ENCODE measurements around the gene AKAP10. TPM values are rescaled to one million over a fixed set of nuclear protein-coding genes. Genes with fewer than 3 reads are reported as not detected.

AKAP10 gene
- total RNA-seq, 1 experiment from 2014 or later, result 36.8 TPM

DNA sequence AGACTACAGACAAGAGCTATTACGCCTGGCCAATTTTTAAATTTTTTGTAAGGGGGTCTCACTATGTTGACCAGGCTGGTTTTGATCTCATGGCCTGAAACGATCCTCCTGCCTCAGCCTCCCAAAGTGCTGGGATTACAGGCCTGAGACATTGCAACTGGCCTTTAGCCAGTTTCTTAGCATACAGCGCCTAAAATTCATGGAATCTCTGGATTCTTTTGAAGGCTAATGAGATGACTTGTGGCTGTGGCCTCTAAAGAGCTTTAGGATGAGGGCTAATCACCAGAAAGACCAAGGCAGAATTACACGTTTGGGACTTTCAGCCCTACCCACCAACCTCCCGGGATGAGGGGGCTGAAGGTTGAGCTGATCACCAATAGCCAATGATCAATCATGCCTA, 34.6 kb downstream of the AKAP10 start:
- Histone ChIP-seq H3K9me3 (ENCODE audit: low read depth, low read length, poor library complexity, severe bottlenecking) (no peaks in the 10 kb centered on the region), H3K4me3 (ENCODE audit: low read depth, low read length, poor library complexity, severe bottlenecking) (no peak overlapping the region), H3K27me3 (replicated peaks; ENCODE audit: insufficient read depth, low read depth, low read length, poor library complexity) (no peaks in the 10 kb centered on the region), H3K27ac (ENCODE audit: low read depth, low read length, poor library complexity, severe bottlenecking) (peak overlapping the region; percentile 3), H3K36me3 (ENCODE audit: insufficient read depth, low read length, poor library complexity, severe bottlenecking) (peaks cover 44% of the 10 kb centered on the region), H3K4me1 (ENCODE audit: insufficient read depth, low read length, poor library complexity, severe bottlenecking) (peaks cover 18% of the 10 kb centered on the region)
- BruUV-seq (replicated peaks), result no TSS peak
- POLR2A ChIA-PET (ENCODE audit: low non-redundant PET), result no interaction called here
- no peak for DNase-seq (ENCODE audit: low spot score)
- CTCF ChIA-PET, result no interaction called here
- intact Hi-C loops (cut with micrococcal nuclease; ENCODE audit: unreplicated experiment), result no loop called here
- no peak for TF ChIP-seq EZH2 (IDR thresholded peaks at IDR 0.05; ENCODE audit: borderline replicate concordance, low read depth, low read length, poor library complexity, severe bottlenecking)
- TF ChIP-seq, protein P1, sequence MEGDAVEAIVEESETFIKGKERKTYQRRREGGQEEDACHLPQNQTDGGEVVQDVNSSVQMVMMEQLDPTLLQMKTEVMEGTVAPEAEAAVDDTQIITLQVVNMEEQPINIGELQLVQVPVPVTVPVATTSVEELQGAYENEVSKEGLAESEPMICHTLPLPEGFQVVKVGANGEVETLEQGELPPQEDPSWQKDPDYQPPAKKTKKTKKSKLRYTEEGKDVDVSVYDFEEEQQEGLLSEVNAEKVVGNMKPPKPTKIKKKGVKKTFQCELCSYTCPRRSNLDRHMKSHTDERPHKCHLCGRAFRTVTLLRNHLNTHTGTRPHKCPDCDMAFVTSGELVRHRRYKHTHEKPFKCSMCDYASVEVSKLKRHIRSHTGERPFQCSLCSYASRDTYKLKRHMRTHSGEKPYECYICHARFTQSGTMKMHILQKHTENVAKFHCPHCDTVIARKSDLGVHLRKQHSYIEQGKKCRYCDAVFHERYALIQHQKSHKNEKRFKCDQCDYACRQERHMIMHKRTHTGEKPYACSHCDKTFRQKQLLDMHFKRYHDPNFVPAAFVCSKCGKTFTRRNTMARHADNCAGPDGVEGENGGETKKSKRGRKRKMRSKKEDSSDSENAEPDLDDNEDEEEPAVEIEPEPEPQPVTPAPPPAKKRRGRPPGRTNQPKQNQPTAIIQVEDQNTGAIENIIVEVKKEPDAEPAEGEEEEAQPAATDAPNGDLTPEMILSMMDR (conservative IDR thresholded peaks at IDR 0.05; ENCODE audit: low read depth, low read length), result no peak

DNA sequence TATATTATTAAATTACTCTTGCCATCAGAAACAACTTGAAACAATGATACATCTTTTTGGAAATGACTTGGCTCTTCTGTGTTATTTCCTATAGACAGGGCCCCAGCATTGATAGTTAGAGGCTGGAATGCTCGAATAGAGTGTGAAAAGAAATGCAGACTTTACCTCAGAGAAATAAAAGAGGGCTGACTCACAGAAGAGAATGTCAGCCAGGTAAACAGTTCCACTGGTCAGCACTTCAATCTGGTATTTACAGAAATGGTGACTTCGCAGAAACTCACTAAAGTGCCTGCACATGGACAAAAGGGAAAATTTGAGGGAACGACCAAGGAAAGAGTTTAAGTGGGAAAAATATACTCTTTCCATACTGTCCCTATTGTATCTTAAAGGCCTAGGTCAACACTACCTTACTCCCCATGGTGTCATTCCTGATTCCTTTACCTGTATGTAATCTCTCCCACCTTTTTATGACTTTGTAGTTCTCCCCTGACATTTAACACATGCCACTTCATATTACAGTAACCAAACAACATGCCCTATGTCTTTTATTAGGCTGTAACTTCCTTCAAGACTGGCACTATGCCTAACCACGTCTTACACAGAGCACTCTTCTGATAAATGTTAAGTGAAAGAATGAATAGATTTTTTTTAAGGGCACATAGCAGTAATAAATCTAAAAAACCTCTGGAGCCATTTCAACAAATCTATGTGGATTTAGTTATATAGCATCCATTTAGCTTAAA, 36.7 kb downstream of the AKAP10 start:
- H3K27me3 ChIP-seq (replicated peaks; ENCODE audit: insufficient read depth, low read depth, low read length, poor library complexity), result no peaks in the 10 kb centered on the region
- POLR2A ChIA-PET (ENCODE audit: low non-redundant PET), result no interaction called here
- intact Hi-C loops (cut with micrococcal nuclease; ENCODE audit: unreplicated experiment), result no loop called here
- no peak overlapping the region for H3K27ac ChIP-seq (ENCODE audit: low read depth, low read length, poor library complexity, severe bottlenecking)
- no peak for TF ChIP-seq EZH2 (IDR thresholded peaks at IDR 0.05; ENCODE audit: borderline replicate concordance, low read depth, low read length, poor library complexity, severe bottlenecking)
- TF ChIP-seq, protein P1 (conservative IDR thresholded peaks at IDR 0.05; ENCODE audit: low read depth, low read length), result no peak
- CTCF ChIA-PET, result no interaction called here
- peaks cover 15% of the 10 kb centered on the region for H3K4me1 ChIP-seq (ENCODE audit: insufficient read depth, low read length, poor library complexity, severe bottlenecking)
- peaks cover 37% of the 10 kb centered on the region for H3K36me3 ChIP-seq (ENCODE audit: insufficient read depth, low read length, poor library complexity, severe bottlenecking)
- no peaks in the 10 kb centered on the region for H3K9me3 ChIP-seq (ENCODE audit: low read depth, low read length, poor library complexity, severe bottlenecking)
- no peak for DNase-seq (ENCODE audit: low spot score)
- BruUV-seq (replicated peaks), result no TSS peak
- H3K4me3 ChIP-seq (ENCODE audit: low read depth, low read length, poor library complexity, severe bottlenecking), result no peak overlapping the region

DNA sequence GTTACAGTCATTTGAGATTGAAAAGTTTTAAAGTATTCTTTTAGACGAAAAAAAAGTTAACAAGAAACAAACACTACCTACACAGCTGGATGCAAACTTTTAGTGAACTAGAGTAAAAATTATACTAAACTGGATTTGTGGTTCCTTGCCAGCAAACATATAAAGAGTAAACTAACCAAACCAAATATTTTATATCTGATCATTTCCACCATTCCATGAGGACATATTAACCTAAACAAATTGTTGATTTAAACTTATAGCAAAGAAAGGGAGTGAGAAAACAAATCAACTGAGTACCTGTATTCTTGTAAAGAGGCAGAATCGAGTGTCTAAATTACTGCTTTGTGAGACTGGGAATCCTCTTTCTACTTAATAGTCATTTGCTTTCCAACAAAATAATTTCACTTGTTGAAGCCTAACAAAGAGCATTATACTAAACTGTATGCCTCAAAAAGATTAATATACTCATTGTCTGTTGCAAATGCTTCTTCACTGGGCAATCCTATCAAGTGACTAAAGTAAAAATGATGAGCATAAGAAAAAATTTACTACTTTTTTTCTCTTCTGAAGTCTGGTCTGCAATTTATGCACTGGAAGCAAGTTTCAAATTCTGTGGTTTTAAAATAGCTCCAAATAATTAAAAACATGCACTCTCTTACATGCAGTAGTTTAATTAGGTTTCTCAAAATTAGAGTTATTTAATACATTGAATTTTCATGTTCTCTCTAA, 37.5 kb downstream of the AKAP10 start:
- ChIA-PET CTCF (no interaction called here), POLR2A (ENCODE audit: low non-redundant PET) (no interaction called here)
- H3K4me3 ChIP-seq (ENCODE audit: low read depth, low read length, poor library complexity, severe bottlenecking), result no peak overlapping the region
- TF ChIP-seq, protein P1 (conservative IDR thresholded peaks at IDR 0.05; ENCODE audit: low read depth, low read length), result no peak
- TF ChIP-seq EZH2 (IDR thresholded peaks at IDR 0.05; ENCODE audit: borderline replicate concordance, low read depth, low read length, poor library complexity, severe bottlenecking), result no peak
- H3K9me3 ChIP-seq (ENCODE audit: low read depth, low read length, poor library complexity, severe bottlenecking), result no peaks in the 10 kb centered on the region
- H3K27ac ChIP-seq (ENCODE audit: low read depth, low read length, poor library complexity, severe bottlenecking), result no peak overlapping the region
- H3K4me1 ChIP-seq (ENCODE audit: insufficient read depth, low read length, poor library complexity, severe bottlenecking), result peaks cover 8% of the 10 kb centered on the region
- H3K36me3 ChIP-seq (ENCODE audit: insufficient read depth, low read length, poor library complexity, severe bottlenecking), result peaks cover 41% of the 10 kb centered on the region
- no peak for DNase-seq (ENCODE audit: low spot score)
- intact Hi-C loops (cut with micrococcal nuclease; ENCODE audit: unreplicated experiment), result no loop called here
- H3K27me3 ChIP-seq (replicated peaks; ENCODE audit: insufficient read depth, low read depth, low read length, poor library complexity), result no peaks in the 10 kb centered on the region
- no TSS peak for BruUV-seq (replicated peaks)
